ENCODE data around the gene IFT81. TPM values are rescaled to one million over a fixed set of nuclear protein-coding genes. Genes with fewer than 3 reads are reported as not detected.
A peak's percentile ranks its signal among the peaks of the same experiment; 100 is the strongest.

IFT81 gene
- total RNA-seq, 1 donor from 2014 or later: 18.7 TPM

- Mint-ChIP-seq H3K27me3 (ENCODE audit: unreplicated experiment) (peaks cover 2% of the 10 kb centered on the region), H3K36me3 (ENCODE audit: low read depth, unreplicated experiment) (peaks cover 4% of the 10 kb centered on the region), H3K4me3 (ENCODE audit: unreplicated experiment) (no peak overlapping the region), H3K4me1 (ENCODE audit: unreplicated experiment) (peaks cover 16% of the 10 kb centered on the region), H3K9me3 (ENCODE audit: unreplicated experiment) (no peaks in the 10 kb centered on the region), H3K27ac (ENCODE audit: unreplicated experiment) (no peak overlapping the region)
- TF ChIP-seq CTCF (IDR thresholded peaks at IDR 0.05; ENCODE audit: unreplicated experiment): no peak
- no peak for DNase-seq (ENCODE audit: low spot score)
These were observed 15.7 kb upstream of the IFT81 start for GRCh38 chr12:110108309-110109036.

GRCh38 chr12:110109037-110109836 is 14.9 kb upstream of the IFT81 start:
- Mint-ChIP-seq H3K4me1 (ENCODE audit: unreplicated experiment) (peaks cover 16% of the 10 kb centered on the region), H3K9me3 (ENCODE audit: unreplicated experiment) (no peaks in the 10 kb centered on the region), H3K27ac (ENCODE audit: unreplicated experiment) (no peak overlapping the region), H3K4me3 (ENCODE audit: unreplicated experiment) (no peak overlapping the region), H3K27me3 (ENCODE audit: unreplicated experiment) (peaks cover 2% of the 10 kb centered on the region), H3K36me3 (ENCODE audit: low read depth, unreplicated experiment) (peaks cover 4% of the 10 kb centered on the region)
- no peak for DNase-seq (ENCODE audit: low spot score)
- TF ChIP-seq CTCF (IDR thresholded peaks at IDR 0.05; ENCODE audit: unreplicated experiment): no peak

- Mint-ChIP-seq H3K4me3 (ENCODE audit: unreplicated experiment) (no peak overlapping the region), H3K9me3 (ENCODE audit: unreplicated experiment) (no peaks in the 10 kb centered on the region), H3K4me1 (ENCODE audit: unreplicated experiment) (peaks cover 16% of the 10 kb centered on the region), H3K27me3 (ENCODE audit: unreplicated experiment) (peaks cover 2% of the 10 kb centered on the region), H3K36me3 (ENCODE audit: low read depth, unreplicated experiment) (peaks cover 4% of the 10 kb centered on the region), H3K27ac (ENCODE audit: unreplicated experiment) (no peak overlapping the region)
- TF ChIP-seq CTCF (IDR thresholded peaks at IDR 0.05; ENCODE audit: unreplicated experiment): no peak
- no peak for DNase-seq (ENCODE audit: low spot score)
These were observed 14.2 kb upstream of the IFT81 start for GRCh38 chr12:110109837-110110535.

- Mint-ChIP-seq H3K9me3 (ENCODE audit: unreplicated experiment) (no peaks in the 10 kb centered on the region), H3K36me3 (ENCODE audit: low read depth, unreplicated experiment) (peaks cover 4% of the 10 kb centered on the region), H3K27me3 (ENCODE audit: unreplicated experiment) (peaks cover 2% of the 10 kb centered on the region), H3K4me1 (ENCODE audit: unreplicated experiment) (peaks cover 22% of the 10 kb centered on the region), H3K27ac (ENCODE audit: unreplicated experiment) (no peak overlapping the region), H3K4me3 (ENCODE audit: unreplicated experiment) (peak overlapping the region; percentile 5)
- TF ChIP-seq CTCF (IDR thresholded peaks at IDR 0.05; ENCODE audit: unreplicated experiment): no peak
- no peak for DNase-seq (ENCODE audit: low spot score)
These were observed 12.5 kb upstream of the IFT81 start for GRCh38 chr12:110111476-110112334.
